Measurements from ENCODE around the gene RBM22. TPM values are rescaled to one million over a fixed set of nuclear protein-coding genes. Genes with fewer than 3 reads are reported as not detected.

Gene RBM22
- total RNA-seq, 1 experiment from 2014 or later = 34.0 TPM

GRCh38 chr5:150650021-150651006, 50.5 kb downstream of the RBM22 start:
- Mint-ChIP-seq H3K36me3 (no peaks in the 10 kb centered on the region), H3K27me3 (ENCODE audit: low read depth) (no peaks in the 10 kb centered on the region; the same call in 1 of the 2 replicates), H3K9me3 (no peaks in the 10 kb centered on the region), H3K4me1 (peaks cover 18% of the 10 kb centered on the region), H3K4me3 (no peak overlapping the region), H3K27ac (no peak overlapping the region)
- no peak for DNase-seq (ENCODE audit: low spot score)
- ChIA-PET CTCF (interaction anchor here (1.1 to 3.1 kb wide), 2 partner anchors 36 to 401 kb away, joined by 4 to 11 read pairs; no protein-coding TSS in a partner anchor), POLR2A (no interaction called here)
- no peak for TF ChIP-seq ESRRA (CRISPR knock-in tag; IDR thresholded peaks at IDR 0.05; ENCODE audit: borderline replicate concordance)
- no peak for TF ChIP-seq ZNF317 (CRISPR knock-in tag; IDR thresholded peaks at IDR 0.05; ENCODE audit: borderline replicate concordance, low read depth)
- TF ChIP-seq SMAD3 (CRISPR knock-in tag; IDR thresholded peaks at IDR 0.05; ENCODE audit: borderline replicate concordance) = no peak
- TF ChIP-seq PRRX2 (CRISPR knock-in tag; IDR thresholded peaks at IDR 0.05) = no peak
- peak; percentile 11; the same call in 1 of the 2 replicates for ATAC-seq

- DNase-seq (ENCODE audit: low spot score) (no peak), ATAC-seq (no peak)
- peaks cover 27% of the 10 kb centered on the region for H3K4me1 Mint-ChIP-seq
- ChIA-PET POLR2A (no interaction called here), CTCF (interaction anchor here (1.1 to 3.1 kb wide), 2 partner anchors 35 to 402 kb away, joined by 4 to 11 read pairs; no protein-coding TSS in a partner anchor)
- no peaks in the 10 kb centered on the region; the same call in 1 of the 2 replicates for H3K27me3 Mint-ChIP-seq (ENCODE audit: low read depth)
- H3K9me3 Mint-ChIP-seq = no peaks in the 10 kb centered on the region
- no peaks in the 10 kb centered on the region for H3K36me3 Mint-ChIP-seq
- H3K4me3 Mint-ChIP-seq = no peak overlapping the region
- H3K27ac Mint-ChIP-seq = no peak overlapping the region
- TF ChIP-seq NR1H2 (CRISPR knock-in tag; IDR thresholded peaks at IDR 0.05) (no peak), IRF2 (CRISPR knock-in tag; IDR thresholded peaks at IDR 0.05; ENCODE audit: borderline replicate concordance, low read depth) (no peak), SP1 (CRISPR knock-in tag; conservative IDR thresholded peaks at IDR 0.05) (no peak), E2F4 (CRISPR knock-in tag; IDR thresholded peaks at IDR 0.05; ENCODE audit: borderline replicate concordance, low read depth) (no peak), ZNF121 (CRISPR knock-in tag; IDR thresholded peaks at IDR 0.05) (no peak), ZNF138 (CRISPR knock-in tag; conservative IDR thresholded peaks at IDR 0.05) (no peak), CREB1 (CRISPR knock-in tag; IDR thresholded peaks at IDR 0.05) (no peak), ZNF219 (CRISPR knock-in tag; IDR thresholded peaks at IDR 0.05; ENCODE audit: borderline replicate concordance) (no peak), FOXK1 (CRISPR knock-in tag; IDR thresholded peaks at IDR 0.05) (no peak), MXD4 (CRISPR knock-in tag; IDR thresholded peaks at IDR 0.05; ENCODE audit: borderline replicate concordance) (no peak), GRHL2 (CRISPR knock-in tag; IDR thresholded peaks at IDR 0.05; ENCODE audit: insufficient replicate concordance, severe bottlenecking) (no peak), NFYB (CRISPR knock-in tag; conservative IDR thresholded peaks at IDR 0.05; ENCODE audit: low read depth) (no peak), ZNF423 (CRISPR knock-in tag; IDR thresholded peaks at IDR 0.05) (no peak), ZBTB43 (CRISPR knock-in tag; IDR thresholded peaks at IDR 0.05) (no peak), FOXP4 (CRISPR knock-in tag; IDR thresholded peaks at IDR 0.05) (no peak)
- TF ChIP-seq, protein P1, sequence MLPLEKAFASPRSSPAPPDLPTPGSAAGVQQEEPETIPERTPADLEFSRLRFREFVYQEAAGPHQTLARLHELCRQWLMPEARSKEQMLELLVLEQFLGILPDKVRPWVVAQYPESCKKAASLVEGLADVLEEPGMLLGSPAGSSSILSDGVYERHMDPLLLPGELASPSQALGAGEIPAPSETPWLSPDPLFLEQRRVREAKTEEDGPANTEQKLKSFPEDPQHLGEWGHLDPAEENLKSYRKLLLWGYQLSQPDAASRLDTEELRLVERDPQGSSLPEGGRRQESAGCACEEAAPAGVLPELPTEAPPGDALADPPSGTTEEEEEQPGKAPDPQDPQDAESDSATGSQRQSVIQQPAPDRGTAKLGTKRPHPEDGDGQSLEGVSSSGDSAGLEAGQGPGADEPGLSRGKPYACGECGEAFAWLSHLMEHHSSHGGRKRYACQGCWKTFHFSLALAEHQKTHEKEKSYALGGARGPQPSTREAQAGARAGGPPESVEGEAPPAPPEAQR (CRISPR knock-in tag; IDR thresholded peaks at IDR 0.05) = no peak
- TF ChIP-seq, protein P2, sequence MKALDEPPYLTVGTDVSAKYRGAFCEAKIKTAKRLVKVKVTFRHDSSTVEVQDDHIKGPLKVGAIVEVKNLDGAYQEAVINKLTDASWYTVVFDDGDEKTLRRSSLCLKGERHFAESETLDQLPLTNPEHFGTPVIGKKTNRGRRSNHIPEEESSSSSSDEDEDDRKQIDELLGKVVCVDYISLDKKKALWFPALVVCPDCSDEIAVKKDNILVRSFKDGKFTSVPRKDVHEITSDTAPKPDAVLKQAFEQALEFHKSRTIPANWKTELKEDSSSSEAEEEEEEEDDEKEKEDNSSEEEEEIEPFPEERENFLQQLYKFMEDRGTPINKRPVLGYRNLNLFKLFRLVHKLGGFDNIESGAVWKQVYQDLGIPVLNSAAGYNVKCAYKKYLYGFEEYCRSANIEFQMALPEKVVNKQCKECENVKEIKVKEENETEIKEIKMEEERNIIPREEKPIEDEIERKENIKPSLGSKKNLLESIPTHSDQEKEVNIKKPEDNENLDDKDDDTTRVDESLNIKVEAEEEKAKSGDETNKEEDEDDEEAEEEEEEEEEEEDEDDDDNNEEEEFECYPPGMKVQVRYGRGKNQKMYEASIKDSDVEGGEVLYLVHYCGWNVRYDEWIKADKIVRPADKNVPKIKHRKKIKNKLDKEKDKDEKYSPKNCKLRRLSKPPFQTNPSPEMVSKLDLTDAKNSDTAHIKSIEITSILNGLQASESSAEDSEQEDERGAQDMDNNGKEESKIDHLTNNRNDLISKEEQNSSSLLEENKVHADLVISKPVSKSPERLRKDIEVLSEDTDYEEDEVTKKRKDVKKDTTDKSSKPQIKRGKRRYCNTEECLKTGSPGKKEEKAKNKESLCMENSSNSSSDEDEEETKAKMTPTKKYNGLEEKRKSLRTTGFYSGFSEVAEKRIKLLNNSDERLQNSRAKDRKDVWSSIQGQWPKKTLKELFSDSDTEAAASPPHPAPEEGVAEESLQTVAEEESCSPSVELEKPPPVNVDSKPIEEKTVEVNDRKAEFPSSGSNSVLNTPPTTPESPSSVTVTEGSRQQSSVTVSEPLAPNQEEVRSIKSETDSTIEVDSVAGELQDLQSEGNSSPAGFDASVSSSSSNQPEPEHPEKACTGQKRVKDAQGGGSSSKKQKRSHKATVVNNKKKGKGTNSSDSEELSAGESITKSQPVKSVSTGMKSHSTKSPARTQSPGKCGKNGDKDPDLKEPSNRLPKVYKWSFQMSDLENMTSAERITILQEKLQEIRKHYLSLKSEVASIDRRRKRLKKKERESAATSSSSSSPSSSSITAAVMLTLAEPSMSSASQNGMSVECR (CRISPR knock-in tag; IDR thresholded peaks at IDR 0.05; ENCODE audit: borderline replicate concordance) = no peak
Observed at GRCh38 chr5:150649108-150650020, 51.5 kb downstream of the RBM22 start.

All from WTC11 (cell line).